Amygdala (tissue), 56 donors: ENCODE results near the gene FERMT1.
"Not testable (repeated sequence)": the region's sequence is repeated elsewhere in the genome, so short reads cannot be mapped to it uniquely, and the experiment has no call there.

ENCODE experiments used
- DNase-seq, 56 donors: peaks; one replicate each; lab custom pipeline; 2025; lab: John Stamatoyannopoulos, UW

The FERMT1 gene

DNA sequence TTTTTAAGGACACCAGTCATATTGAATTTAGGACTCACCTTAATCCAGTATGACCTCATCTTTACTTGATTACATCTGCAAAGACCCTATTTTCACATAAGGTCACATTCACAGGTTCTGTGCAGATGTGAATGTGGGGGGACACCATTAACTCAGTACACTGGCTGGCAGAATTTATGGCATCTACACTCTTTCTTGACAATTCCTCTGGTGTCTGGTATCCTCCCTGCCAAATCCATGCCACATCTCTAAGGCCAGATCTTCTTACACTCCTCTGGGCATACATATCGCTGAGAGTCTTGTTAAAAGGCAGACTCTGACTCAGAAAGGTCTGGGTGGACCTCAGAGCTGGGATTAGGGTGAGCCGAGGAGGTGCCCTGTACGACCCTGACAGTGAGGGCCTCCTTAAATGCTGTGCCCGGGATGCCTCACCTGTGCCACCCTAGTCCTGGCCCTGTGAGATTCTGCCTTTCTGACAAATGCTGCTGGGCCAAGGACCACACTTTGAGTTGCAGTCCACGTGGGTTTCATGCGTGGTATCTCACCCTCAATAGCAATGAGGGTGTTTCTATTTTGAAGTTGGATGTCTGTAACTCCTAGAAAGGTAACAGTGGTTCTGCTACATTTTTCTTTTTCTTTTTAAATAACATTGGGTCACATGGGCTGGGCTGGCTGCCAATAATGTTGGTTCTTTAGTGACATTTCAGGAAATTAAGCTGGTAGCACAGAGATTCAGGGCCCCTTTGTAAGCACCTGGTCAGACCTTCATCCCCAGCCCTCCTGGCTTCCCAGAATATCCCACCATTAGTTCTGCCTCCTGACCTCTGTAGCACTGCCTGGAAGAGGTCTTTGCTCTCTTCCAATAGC lies 51.8 kb downstream of the FERMT1 start:
- DNase-seq: no peak

DNA sequence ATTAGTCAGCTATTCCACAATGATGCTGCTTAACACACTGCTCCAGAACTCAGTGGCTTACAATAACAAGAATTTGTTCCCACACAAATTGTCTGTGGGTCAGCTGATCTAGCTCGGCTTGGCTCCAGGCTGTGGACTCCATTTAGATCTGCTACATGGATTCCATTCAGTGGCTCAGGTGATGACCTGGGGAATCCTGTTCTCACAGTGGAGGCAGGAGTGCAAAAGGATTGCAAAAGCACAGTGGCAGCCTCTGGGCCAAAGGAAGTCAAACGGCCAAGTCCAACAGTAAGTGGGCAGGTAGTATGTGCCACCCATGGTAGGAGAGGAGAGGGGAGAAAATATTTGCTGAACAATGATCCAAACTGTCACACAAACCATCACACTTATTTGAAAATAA lies 53.2 kb downstream of the FERMT1 start:
- no peak for DNase-seq

DNA sequence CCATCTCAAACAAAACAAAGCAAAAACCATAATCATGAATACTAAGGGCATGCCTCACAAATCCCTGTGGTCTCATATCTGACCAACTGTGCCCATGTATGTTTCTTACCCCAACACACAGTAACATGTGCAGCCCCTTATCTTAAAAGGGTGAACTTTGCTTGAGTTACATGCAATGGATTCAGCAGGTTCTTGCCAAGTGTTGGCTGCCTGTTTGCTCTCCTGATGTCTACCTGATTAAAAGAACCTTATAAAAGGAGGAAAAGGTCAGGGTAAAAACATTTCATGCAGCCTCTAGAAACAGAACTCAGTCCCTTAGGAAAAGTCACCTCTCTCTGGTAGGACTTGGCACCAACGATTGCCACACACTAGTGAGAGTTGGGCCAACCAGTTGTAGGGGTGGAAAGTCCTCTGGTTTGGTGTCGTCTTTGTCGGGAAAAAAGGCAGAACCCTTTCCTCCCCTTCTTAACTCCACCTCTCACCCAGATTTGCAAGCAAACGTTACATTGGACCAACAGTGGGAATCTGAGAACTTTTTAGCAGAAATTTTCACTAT lies 55.0 kb downstream of the FERMT1 start:
- no peak for DNase-seq

DNA sequence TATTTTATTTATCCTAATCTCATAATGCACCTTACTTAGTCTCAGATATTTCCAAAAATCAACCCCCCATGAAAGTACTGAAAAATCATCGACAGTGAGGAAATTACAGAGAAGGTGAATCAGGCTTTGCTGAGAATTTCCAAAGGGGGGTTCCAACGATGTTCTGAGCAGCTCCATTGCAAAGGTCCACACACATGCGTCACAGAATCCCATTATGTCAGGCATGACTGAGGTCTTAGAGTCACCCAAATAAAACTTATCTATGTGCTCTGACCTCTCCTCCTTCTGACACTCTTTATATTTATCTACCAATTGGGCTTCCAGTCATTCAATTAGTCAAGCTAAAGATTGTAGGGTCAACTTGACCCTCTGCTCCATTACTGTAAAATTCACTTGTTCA lies 56.2 kb downstream of the FERMT1 start:
- no peak for DNase-seq

DNA sequence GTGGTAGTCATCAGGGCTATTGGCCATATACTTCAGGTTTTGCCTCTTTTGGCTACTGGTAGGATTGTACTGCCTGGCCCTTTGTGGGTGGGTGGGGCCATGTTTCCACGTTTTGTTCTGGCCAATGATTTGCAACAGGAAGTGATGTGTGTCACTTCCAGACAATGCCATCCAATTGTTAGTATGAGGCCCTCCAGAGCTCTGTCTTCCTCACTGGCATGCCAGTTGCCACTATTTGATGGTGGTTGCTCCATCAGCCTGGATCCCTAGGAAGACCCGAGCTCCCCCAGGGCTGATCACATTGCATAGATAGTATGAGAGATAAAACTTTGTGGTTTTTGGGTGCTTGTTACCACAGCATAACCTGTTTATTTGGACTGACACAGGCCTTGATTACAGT lies 61.3 kb downstream of the FERMT1 start:
- no peak for DNase-seq

DNA sequence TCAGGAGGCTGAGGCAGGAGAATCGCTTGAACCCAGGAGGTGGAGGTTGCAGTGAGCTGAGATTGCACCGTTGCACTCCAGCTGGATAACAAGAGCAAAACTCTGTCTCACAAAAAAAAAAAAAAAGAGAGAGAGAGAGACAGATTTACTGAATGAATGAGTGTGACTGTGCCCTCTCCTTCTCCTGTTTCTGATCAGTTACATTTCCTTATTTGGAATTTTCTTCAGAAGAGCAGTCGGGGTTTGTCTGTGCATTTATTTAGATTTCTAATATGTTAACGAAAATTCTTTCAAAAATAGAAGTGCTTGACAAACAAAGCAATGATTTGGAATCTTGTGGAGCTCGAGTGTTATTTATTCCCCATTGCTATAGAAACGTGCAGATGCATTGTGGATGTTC lies 62.6 kb downstream of the FERMT1 start:
- no peak for DNase-seq

DNA sequence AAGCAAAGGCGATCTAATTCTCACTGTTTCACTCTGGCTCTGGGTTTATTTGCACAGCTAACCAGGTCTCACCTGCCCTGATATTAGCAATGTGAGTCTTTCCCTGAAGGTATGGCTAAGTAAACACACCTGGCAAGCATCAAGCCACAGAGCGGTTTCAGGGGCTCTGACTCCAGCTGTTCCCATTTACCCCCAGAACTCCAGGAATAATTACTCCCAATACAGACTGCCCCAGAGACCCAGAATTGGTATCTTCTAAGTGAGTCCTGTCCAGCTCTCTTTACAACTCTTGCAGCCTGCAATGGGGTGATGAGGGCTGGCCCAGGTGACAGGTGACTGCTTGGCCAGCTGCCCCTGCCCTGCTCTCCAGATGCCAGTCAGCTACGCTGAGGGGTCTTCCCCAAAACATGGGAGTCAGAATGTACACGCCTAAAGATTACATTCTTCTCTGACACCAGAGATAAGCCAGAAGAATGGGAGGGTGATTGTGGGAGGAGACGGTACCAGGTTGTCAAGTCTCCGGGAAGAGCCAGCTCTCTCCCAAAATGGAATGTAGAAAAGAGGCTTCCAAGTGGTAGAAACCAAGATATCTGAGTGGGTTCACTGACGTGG lies 64.0 kb downstream of the FERMT1 start:
- no peak for DNase-seq

DNA sequence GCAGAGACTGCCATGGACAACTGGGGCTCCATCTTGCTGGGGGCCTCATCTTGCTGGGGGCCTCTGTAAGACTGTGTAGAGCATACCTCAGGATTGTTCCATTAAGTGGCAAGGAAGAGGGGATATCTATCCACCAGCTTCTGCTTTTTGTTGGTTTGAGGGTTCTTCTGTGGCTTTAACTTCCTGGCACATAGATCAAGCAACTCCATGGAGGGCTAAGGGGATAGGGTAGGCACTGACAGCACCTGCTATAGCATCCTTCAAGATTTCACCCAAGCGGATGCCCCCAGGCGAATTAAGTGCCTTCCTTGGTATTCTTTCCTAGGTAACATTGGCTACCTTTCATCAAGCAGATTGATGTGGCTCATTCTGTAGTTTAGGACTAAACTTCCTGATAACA lies 65.1 kb downstream of the FERMT1 start:
- DNase-seq: no peak

DNA sequence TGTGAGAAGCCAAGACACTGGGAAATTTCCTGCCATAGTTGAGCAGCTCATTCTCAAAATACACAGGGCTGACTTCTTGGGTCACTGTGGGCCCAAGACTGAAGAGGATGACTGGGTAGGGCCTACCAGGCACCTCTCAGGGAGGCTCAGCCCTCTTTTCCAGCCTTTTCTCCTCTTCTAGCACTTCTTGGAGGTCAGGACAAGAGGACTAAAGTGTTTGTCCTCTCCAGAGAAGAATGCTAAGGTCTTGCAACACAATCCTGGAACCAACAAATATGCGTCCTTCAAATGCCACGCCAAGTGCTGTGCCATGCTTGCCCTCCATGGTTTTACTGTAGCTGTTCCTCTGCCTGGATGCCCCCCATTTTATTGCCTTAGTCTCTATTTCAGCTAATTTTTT lies 65.7 kb downstream of the FERMT1 start:
- DNase-seq: no peak

DNA sequence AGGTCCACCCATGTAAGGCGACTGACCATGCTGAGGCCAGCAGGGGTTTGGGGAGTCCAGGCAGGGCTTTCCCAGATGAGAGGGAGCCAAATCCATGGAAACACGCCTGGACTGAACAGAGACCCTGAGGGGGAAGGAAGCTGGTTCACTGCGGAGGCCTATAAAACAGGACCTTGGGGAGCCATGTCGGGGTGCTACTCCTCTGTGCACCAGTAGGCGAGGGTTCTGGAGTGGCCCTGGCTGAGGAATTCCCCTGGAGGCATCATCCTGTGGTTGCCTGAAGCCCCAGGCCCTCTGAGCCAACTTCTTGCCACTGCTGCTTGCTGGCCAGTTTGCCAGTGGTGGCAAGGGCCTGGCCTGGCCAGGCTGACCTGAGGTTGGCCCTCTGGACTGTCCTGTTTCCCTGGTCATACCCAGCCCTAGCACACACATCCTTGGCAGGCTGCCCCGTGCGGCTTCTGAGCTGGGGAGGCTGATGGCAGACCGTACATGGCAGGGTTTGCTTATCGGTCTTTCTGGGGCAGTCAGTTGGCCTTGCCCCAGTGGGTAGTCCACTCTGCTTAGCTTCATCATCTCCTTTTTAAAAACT lies 66.8 kb downstream of the FERMT1 start:
- DNase-seq: no peak

DNA sequence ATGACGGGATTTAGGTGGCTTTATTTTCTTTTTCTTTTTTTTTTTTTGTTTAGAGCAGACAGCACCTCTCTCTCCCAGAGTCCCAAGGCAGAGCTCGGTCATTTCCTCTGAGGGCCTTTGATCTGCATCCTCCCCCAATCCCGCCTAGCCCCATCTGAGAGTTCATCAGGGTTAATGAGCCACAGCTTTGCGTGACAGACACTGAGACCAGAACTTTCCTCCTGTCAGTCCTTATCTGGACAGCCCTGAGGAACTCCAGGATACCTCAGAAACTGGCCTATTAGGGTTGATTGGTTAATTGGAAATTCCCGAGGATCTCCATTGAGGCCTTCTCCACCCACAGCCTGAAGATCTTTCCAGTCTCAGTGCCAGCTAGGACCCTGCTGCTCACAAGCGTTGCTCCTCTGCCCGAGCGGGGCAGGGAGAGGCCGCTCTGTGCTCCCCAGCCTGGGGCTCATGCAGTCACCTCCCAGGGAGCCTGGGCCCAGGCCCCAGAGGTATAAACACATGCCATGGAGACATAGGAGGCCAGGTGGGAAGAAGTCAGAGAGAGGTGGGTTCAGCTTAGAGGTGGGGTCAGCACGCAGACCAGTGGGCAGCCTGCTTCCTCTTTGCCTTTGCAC lies 67.6 kb downstream of the FERMT1 start:
- no peak for DNase-seq

DNA sequence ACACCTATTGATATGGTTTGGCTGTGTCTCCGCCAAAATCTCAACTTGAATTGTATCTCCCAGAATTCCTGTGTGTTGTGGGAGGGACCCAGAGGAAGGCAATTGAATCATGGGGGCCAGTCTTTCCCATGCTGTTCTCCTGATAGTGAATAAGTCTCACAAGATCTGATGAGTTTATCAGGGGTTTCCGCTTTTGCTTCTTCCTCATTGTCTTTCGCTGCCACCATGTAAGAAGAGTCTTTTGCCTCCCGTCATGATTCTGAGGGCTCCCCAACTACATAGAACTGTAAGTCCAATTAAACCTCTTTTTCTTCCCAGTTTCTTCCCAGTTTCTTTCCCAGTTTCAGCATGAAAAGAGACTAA lies 68.2 kb downstream of the FERMT1 start:
- DNase-seq: not testable (repeated sequence)

DNA sequence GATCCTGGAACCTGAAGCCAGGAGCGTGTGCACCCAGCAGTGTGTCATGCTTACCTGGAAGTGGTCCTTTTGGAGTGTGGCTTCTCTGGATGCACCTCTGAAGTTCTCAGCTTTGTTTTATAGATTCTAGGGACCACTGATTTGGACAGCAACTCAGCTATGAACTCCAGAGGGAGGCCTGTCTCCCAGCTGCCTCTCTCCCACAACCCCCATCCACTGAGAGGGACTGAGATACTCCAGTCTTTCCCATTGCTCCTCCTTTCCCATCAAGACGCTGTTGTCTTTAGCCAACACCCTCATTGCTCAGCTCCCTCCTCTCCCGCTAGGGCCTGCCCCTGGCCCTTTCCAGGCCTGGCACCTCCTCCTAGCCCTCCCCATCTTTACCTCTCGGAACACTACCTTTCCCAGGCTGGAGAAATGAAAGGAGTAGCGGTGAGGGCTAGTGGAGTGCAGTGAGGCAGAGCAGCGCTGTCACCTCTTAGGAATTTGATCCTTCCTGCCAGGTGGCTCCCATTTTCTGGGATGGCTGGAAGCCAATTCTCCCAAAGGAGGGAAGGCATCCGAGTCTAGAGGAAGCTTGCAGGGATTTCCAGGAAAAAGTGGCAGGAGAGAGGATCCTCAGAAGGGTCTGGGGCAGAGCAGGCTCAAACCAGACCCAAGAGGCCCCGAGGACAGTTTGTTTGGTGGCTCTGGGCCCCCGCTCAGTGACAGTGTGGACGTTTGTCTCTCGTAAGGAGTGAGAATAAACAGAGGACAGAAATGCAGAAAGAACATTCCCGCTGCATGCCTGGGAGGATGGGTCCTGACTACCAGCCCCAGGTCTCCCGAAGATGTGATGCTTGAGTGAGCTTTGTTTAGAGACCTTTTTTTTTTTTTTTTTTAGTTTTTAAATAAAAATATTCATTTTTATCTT lies 68.8 kb downstream of the FERMT1 start, which contains the start of gene LRRN4:
LRRN4 (minus strand) TSS at position 285 of the 913 bp plus-strand sequence. CDS start 1,261 bp downstream, outside the sequence.
- no peak for DNase-seq

DNA sequence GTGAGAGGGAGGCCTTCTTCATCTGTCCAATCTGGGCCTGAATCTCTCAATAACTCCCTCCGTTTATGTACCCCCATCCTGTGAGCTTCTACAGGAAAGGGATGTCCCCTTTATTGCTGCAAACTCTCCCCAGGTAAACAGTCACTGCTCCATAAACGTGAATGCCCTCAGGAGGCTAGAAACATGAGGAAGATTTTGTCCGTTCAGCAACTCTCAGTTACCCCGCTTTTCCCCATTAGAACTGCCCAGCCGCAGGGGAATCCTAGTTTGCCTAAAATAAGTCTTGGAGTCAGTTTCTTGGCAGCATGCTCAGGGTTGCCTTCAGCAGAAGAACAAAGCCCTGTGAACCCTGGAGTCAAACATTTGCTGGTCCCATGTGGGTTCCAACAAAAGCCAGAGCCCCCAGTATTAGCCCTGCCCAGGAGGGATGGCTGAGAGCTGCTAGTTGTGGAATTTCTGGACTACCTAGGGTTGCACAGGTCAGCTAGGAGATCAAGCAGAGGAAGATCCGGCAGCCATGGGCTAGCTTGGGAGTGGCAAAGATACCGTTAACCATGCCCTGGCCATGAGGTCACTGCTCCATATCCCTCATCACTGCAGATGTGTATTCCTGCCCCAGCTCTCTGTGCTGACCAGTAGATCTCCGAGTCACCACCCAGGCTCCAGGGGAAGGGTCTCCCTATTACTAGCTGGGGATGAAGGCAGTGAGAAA lies 69.6 kb downstream of the FERMT1 start:
- DNase-seq: no peak

DNA sequence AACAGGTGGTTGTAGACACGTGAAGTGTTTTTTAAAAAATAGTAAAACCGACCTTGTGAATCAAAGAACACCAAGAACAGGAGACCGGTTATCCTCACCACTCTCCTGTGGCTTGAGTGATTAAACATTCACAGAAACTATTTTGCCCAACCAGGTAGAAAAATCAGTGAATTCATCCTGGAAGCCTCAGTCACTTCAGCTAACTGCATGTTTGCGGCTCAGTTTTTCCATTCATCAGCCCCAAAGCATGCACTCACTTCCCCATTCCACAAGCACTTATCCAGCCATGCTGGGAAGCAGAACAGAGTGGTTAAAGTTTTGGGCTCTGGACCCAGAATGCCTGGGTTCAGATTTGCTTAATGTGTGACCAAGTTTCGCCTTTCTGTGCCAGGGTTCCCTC lies 71.3 kb downstream of the FERMT1 start:
- DNase-seq: no peak

DNA sequence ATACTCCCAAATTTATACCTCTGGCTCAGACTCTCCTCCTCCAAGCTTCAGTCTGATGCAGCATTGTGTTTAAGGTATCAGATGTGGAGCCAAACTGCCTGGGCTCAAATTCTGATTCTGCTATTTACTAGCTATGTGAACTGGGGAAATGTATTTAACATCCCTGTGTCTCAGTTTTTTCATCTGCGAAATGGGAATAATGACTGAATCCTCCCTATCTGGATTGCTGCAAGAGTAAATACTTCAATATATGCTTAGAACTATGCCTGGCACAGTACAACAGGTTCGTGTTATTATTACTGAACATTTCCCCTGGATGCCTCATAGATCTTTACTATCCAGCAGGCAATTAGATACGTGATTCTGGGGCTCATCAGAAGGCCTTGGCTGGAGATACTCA lies 74.4 kb downstream of the FERMT1 start:
- no peak for DNase-seq

DNA sequence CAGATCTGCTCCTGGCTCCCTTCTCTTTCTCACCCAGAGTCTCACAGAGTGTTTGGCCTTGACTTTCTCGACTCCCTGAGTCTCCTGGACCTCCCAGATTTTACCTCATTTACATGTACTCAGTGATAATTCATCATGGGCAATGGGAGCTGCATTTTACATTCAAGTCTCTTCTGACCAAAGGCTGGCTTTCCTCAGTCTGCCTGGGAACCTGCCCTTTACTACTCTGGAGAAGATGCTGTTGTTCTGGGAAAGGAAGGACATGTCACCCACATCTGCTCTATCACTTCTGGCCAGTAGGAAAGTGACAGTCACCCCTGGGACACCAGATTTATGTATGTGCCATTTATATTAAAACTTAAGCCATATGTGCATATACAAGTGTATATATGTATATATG lies 76.4 kb downstream of the FERMT1 start:
- no peak for DNase-seq

DNA sequence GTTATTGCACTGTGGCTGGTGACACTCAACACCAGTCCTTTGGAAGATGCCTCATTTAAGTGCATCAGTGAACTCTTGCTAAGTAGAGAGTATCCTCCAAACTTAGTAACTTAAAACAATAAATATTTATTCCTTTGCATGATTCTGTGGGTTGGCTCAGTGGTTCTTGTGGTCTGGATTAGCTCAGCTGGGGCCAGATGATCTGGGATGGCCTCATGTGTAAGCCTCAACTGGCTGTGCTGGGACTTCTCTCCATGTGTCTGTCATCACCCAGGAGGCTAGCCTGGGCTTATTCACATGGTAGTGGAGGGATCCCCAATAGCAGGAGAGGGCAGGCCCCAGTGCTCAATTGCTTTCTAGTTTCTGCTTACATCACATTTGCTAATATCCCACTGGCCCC lies 77.3 kb downstream of the FERMT1 start:
- DNase-seq: no peak

DNA sequence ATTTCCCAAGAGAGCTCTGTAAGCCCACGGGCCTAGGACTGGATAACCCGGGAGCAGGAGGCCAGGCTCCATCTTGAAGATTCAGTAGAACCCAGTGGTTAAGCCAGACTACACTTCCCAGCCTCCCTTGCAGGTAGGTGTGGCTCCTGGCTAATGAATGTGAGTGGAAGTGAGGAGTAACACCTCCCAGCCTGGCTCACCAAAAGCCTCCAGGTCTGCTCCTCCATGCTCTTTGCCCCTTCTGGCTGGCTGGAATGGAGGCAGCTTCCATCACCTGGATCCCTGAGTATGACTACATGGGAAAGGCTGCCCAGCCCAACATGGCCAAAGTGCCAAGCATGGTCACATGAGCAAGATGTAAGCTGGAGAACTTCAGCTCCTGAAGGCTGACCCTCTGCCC lies 78.7 kb downstream of the FERMT1 start:
- no peak for DNase-seq
